Fibroblast of villous mesenchyme (primary cell): Measurements from ENCODE around the gene ACO2. TPM values are rescaled to one million over a fixed set of nuclear protein-coding genes. Genes with fewer than 3 reads are reported as not detected.

Experiments used
- DNase-seq: peaks from one replicate; pipeline ENCODE4 v3.0.0-alpha.2; 2010; ENCODE audit warnings: low read depth
- H3K4me3 ChIP-seq: 2 replicates; pipeline ENCODE4 v1.5.1; 2011; ENCODE audit warnings: low read depth, mild to moderate bottlenecking, low read length
- total RNA-seq: library from RNA; depleted of rRNA; stranded (reverse); fragments of >200 nt; gene quantifications from 2 replicates; pipeline ENCODE4 v1.2.3, GENCODE V29; 2012
- TF ChIP-seq, protein P1 (sequence below): IDR thresholded peaks from 2 replicates; pipeline ENCODE4 v1.5.1; 2012; ENCODE audit warnings: low read depth, mild to moderate bottlenecking, low read length; ENCODE audit not compliant: insufficient read depth

Gene ACO2
- total RNA-seq, 1 donor: 69.1 TPM

DNA sequence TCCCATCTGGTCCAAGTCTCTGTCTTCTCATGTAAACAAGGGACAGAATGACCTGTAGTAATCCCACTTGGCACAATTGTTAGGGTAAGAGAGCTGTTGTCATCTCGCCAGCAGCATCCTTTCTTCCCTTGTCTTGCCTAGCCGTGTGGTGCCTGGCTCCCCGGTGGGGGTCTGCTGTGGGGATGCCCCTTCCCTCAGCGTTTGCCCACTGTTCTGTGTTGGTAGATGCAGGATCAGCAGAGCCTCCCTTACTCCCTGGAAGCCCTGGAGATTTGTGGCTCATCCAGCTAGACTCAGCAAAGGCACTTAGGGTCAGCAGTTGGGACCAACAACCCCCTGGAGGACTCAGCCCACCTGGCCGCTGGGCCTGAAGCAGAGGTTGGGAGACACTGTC lies 13.0 kb downstream of the ACO2 start:
- TF ChIP-seq, protein P1, sequence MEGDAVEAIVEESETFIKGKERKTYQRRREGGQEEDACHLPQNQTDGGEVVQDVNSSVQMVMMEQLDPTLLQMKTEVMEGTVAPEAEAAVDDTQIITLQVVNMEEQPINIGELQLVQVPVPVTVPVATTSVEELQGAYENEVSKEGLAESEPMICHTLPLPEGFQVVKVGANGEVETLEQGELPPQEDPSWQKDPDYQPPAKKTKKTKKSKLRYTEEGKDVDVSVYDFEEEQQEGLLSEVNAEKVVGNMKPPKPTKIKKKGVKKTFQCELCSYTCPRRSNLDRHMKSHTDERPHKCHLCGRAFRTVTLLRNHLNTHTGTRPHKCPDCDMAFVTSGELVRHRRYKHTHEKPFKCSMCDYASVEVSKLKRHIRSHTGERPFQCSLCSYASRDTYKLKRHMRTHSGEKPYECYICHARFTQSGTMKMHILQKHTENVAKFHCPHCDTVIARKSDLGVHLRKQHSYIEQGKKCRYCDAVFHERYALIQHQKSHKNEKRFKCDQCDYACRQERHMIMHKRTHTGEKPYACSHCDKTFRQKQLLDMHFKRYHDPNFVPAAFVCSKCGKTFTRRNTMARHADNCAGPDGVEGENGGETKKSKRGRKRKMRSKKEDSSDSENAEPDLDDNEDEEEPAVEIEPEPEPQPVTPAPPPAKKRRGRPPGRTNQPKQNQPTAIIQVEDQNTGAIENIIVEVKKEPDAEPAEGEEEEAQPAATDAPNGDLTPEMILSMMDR: no peak
- H3K4me3 ChIP-seq: no peak overlapping the region
- DNase-seq: no peak

GRCh38 chr22:41482319-41482935 lies 13.5 kb downstream of the ACO2 start:
- peak; percentile 85 for DNase-seq
- TF ChIP-seq, protein P1: no peak
- H3K4me3 ChIP-seq: no peak overlapping the region

- TF ChIP-seq, protein P1: no peak
- no peak overlapping the region for H3K4me3 ChIP-seq
- DNase-seq: no peak
These were observed 16.1 kb downstream of the ACO2 start for GRCh38 chr22:41485033-41485432.

DNA sequence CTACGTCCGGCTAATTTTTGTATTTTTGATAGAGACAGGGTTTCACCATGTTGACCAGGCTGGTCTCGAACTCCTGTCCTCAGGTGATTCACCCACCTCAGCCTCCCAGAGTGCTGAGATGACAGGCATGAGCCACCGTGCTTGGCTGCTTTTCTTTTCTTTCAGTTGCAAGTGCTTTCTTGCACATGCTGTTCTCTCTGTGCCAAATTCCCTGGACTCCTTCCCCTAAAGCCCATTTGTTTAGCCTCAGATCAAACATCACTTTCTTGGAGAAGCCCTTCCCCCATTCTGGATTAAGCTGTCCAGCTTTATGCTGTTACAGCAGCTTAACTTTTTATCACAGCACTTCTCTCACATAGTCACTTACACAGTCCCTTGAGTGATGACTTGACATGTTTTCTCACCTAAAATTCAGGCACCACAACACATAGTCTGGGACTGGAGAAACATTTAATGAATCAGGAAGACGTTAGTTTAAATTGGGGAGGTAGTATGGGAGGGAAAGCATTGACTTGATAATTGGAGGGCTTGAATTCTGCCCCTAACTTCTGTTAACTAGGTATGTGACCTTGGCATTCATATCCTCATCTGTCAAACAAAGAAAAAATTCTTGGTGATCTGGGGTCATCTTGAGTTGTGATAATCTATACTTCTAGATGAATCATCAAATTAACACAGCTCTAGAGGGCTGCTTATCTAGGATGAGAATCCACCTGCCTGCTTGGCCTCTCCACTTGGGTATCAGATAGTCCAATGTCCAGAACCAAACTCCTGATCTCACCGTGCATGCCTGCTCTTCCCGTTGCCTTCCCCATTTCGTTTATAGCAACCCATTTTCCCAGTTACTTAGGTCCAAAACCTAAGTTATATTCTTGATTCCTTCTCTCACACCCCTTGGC lies 18.4 kb downstream of the ACO2 start:
- DNase-seq: peak; percentile 37
- TF ChIP-seq, protein P1: no peak

DNA sequence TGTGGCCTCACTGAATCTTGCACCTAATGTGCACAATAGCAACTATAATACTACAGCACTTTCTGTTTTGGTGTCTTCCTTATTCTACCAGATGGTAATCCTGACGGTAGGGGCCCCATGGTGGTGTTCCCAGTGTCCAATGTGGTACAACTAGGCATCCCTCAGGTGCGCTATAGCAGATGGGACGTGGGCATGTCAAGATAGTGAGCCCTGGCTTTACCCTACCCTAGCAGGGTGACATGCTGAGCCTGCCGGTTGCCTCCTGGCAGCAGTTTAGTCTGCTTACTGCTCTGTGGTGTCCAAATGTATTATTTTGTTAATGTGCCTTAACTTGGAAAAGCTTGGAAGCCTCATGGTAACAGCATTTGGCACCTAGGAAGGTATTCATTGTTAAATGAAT lies 19.2 kb downstream of the ACO2 start:
- no peak for DNase-seq
- no peak overlapping the region for H3K4me3 ChIP-seq
- TF ChIP-seq, protein P1: no peak

More for the DNA sequence above, 18.4 kb downstream of the ACO2 start:
- H3K4me3 ChIP-seq: no peak overlapping the region

- TF ChIP-seq, protein P1: no peak
These were observed 19.9 kb downstream of the ACO2 start for GRCh38 chr22:41488596-41489385.

More at GRCh38 chr22:41488596-41489385, 19.9 kb downstream of the ACO2 start:
- DNase-seq: peak; percentile 33
- H3K4me3 ChIP-seq: no peak overlapping the region
